Measurements from ENCODE around the gene FXR1.

DNA sequence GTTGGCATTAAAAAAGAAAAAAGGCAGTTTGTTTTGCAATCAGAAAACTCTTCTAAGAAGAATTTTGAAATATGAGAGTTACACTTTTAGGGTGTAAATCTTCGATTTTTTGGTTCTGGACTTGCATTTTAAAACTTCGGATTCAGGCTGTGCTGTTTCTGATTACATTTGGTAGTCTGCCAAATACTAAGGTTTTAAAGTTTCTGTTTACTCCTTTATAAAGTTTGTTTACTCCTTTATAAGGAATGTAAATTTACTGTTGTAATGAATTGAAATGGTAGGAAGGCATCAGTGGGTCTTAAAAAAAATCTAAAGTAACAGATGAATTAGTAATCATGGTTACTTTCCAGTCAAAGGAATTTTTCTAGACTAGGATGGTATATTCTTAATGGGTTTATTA lies 14.1 kb downstream of the FXR1 start:
- TF ChIP-seq, protein P1, sequence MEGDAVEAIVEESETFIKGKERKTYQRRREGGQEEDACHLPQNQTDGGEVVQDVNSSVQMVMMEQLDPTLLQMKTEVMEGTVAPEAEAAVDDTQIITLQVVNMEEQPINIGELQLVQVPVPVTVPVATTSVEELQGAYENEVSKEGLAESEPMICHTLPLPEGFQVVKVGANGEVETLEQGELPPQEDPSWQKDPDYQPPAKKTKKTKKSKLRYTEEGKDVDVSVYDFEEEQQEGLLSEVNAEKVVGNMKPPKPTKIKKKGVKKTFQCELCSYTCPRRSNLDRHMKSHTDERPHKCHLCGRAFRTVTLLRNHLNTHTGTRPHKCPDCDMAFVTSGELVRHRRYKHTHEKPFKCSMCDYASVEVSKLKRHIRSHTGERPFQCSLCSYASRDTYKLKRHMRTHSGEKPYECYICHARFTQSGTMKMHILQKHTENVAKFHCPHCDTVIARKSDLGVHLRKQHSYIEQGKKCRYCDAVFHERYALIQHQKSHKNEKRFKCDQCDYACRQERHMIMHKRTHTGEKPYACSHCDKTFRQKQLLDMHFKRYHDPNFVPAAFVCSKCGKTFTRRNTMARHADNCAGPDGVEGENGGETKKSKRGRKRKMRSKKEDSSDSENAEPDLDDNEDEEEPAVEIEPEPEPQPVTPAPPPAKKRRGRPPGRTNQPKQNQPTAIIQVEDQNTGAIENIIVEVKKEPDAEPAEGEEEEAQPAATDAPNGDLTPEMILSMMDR (IDR thresholded peaks at IDR 0.05; ENCODE audit: borderline replicate concordance, extremely low read depth, low read length, poor library complexity, severe bottlenecking): no peak
- no peak for TF ChIP-seq EZH2 (IDR thresholded peaks at IDR 0.05; ENCODE audit: borderline replicate concordance, low read depth, low read length, severe bottlenecking)

Data from DND-41 (cell line).